CD14-positive monocyte (primary cell): Measurements from ENCODE around the gene SLC2A4RG. TPM values are rescaled to one million over a fixed set of nuclear protein-coding genes. Genes with fewer than 3 reads are reported as not detected.

Source experiments
- DNase-seq, 3 donors: peaks; one replicate each; pipeline ENCODE4 v3.0.0-alpha.2; 2011 to 2022
- H2AFZ ChIP-seq: 2 replicates; pipeline ENCODE4 v1.6.0; 2012; ENCODE audit warnings: mild to moderate bottlenecking, low read depth, low read length, inconsistent platforms; ENCODE audit not compliant: insufficient read depth, poor library complexity, severe bottlenecking
- H3K27ac ChIP-seq, 2 donors: 1 replicate in 1 of 2; 2 replicates in 1 of 2; pipeline ENCODE4 v1.5.1; 2012 to 2013; ENCODE audit warnings: low read length in 2 of 2, control low read depth in 1 of 2, inconsistent platforms in 1 of 2, low read depth in 1 of 2, mild to moderate bottlenecking in 1 of 2
- H3K27me3 ChIP-seq, 2 donors: one replicate each; pipeline versions ENCODE4 v1.6.0 to v1.6.1; 2011 to 2013; ENCODE audit warnings: low read length in 2 of 2; ENCODE audit not compliant: control insufficient read depth in 2 of 2, insufficient read depth in 2 of 2
- H3K36me3 ChIP-seq, 2 donors: replicated peaks in 1 of 2; 1 replicate in 1 of 2; 2 replicates in 1 of 2; pipeline versions ENCODE4 v1.5.1 to v1.6.1; 2012 to 2013; ENCODE audit warnings: low read length in 2 of 2, control low read depth in 1 of 2, inconsistent platforms in 1 of 2, mild to moderate bottlenecking in 1 of 2; ENCODE audit not compliant: insufficient read depth in 2 of 2, control insufficient read depth in 1 of 2
- H3K4me1 ChIP-seq, 2 donors: 1 replicate in 1 of 2; 2 replicates in 1 of 2; pipeline versions ENCODE4 v1.5.1 to v1.6.1; 2012 to 2013; ENCODE audit warnings: low read length in 2 of 2, control low read depth in 1 of 2, inconsistent platforms in 1 of 2, mild to moderate bottlenecking in 1 of 2, moderate library complexity in 1 of 2; ENCODE audit not compliant: insufficient read depth in 2 of 2, control insufficient read depth in 1 of 2
- H3K4me2 ChIP-seq: replicated peaks from 2 replicates; pipeline ENCODE3; 2012; ENCODE audit warnings: low read length, moderate library complexity, mild to moderate bottlenecking; ENCODE audit not compliant: poor library complexity, severe bottlenecking; ENCODE audit errors: extremely low read depth
- H3K4me3 ChIP-seq, 3 experiments: fragments of 200-600 bp in 1 of 3; sonication (generic) in 1 of 3; replicated peaks in 1 of 3; 1 replicate in 2 of 3; 2 replicates in 1 of 3; pipeline ENCODE4 v1.5.1; 2011 to 2013; ENCODE audit warnings: low read length in 3 of 3, mild to moderate bottlenecking in 3 of 3, control low read depth in 2 of 3, low read depth in 2 of 3, inconsistent platforms in 1 of 3, moderate library complexity in 1 of 3
- H3K79me2 ChIP-seq: 2 replicates; pipeline ENCODE4 v1.6.0; 2012; ENCODE audit warnings: mild to moderate bottlenecking, control low read depth, inconsistent platforms, low read length, moderate library complexity; ENCODE audit not compliant: insufficient read depth
- H3K9ac ChIP-seq: 2 replicates; pipeline ENCODE4 v1.6.0; 2017; ENCODE audit warnings: low read length, mild to moderate bottlenecking; ENCODE audit not compliant: insufficient read depth, poor library complexity, severe bottlenecking
- H3K9me3 ChIP-seq, 2 donors: replicated peaks in 1 of 2; 1 replicate in 1 of 2; 2 replicates in 1 of 2; pipeline versions ENCODE4 v1.5.1 to v1.6.1; 2012 to 2013; ENCODE audit warnings: low read length in 2 of 2, control low read depth in 1 of 2; ENCODE audit not compliant: control insufficient read depth in 1 of 2, insufficient read depth in 1 of 2
- H4K20me1 ChIP-seq: 2 replicates; pipeline ENCODE4 v1.6.0; 2012; ENCODE audit warnings: mild to moderate bottlenecking, low read length, control low read depth, moderate library complexity; ENCODE audit not compliant: insufficient read depth
- H3K27ac Mint-ChIP-seq, 7 donors: one replicate each; pipeline ENCODE4 v1.8.0; 2020; ENCODE audit warnings: mild to moderate bottlenecking in 7 of 7, mixed read lengths in 7 of 7, moderate library complexity in 6 of 7, inconsistent platforms in 2 of 7
- H3K27me3 Mint-ChIP-seq, 3 donors: one replicate each; pipeline ENCODE4 v1.8.0; 2021 to 2022; ENCODE audit warnings: low read depth in 3 of 3, mild to moderate bottlenecking in 3 of 3, mixed read lengths in 3 of 3, moderate library complexity in 3 of 3, inconsistent platforms in 1 of 3
- H3K36me3 Mint-ChIP-seq, 2 donors: one replicate each; pipeline ENCODE4 v1.8.0; 2020; ENCODE audit warnings: mixed read lengths in 2 of 2, inconsistent platforms in 1 of 2, mild to moderate bottlenecking in 1 of 2
- H3K4me1 Mint-ChIP-seq: one replicate; pipeline ENCODE4 v1.8.0; 2020; ENCODE audit warnings: mild to moderate bottlenecking, mixed read lengths
- H3K4me3 Mint-ChIP-seq, 2 donors: one replicate each; pipeline ENCODE4 v1.8.0; 2020; ENCODE audit warnings: mild to moderate bottlenecking in 2 of 2, mixed read lengths in 2 of 2, moderate library complexity in 1 of 2
- H3K9me3 Mint-ChIP-seq, 7 donors: one replicate each; pipeline ENCODE4 v1.8.0; 2020 to 2022; ENCODE audit warnings: mixed read lengths in 7 of 7, mild to moderate bottlenecking in 6 of 7, moderate library complexity in 6 of 7, inconsistent platforms in 2 of 7
- WGBS: methylation state at CpG from one replicate; pipeline ENCODE4 v1.1.5; 2013; ENCODE audit warnings: missing lambda C conversion rate; ENCODE audit not compliant: insufficient coverage; 5-methylcytosine and 5-hydroxymethylcytosine counted together
- intact Hi-C, 2 donors: fragments of 100-400 bp; cut with micrococcal nuclease; formaldehyde crosslinking; loops; one replicate each; pipeline versions ENCODE4 v1.15.0 to v1.15.1; 2023
- polyA plus RNA-seq, 3 donors: library from polyadenylated mRNA; depleted of rRNA in 1 of 3; unstranded in 2 of 3; stranded (reverse) in 1 of 3; fragments of 300-500 nt in 2 of 3; fragments of >200 nt in 1 of 3; fragmentation: Illumina TruSeq in 2 of 3; gene quantifications; 1 replicate in 2 of 3; 2 replicates in 1 of 3; pipeline ENCODE4 v1.2.3, GENCODE V29; 2012 to 2021
- TF ChIP-seq, protein P1 (sequence below): fragments of 200-600 bp; IDR thresholded peaks from one replicate; pipeline ENCODE4 v1.8.0; 2022; ENCODE audit warnings: antibody characterized with exemption, mild to moderate bottlenecking

The SLC2A4RG gene
- polyA plus RNA-seq, 3 donors = 0.46 to 21.0 (median 1.5) TPM

DNA sequence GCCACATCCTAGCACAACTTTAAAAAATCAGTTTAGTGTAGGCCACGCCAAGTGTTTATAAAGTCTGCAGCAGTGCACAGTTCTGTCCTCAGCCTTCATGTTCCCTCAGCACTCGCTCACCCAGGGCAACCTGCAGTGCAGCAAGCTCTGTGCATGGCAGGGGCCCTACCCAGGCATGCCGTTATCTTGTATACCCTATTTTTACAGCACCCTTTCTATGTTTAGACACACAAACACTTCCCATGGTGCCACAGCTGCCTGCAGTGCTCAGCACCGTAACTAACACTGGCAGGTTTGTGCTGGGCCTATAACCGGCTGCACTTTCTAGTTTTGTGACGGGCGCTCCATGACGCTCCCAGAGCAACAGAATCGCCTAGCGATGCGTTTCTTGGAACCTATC is 47.7 kb downstream of the SLC2A4RG start:
- no peak overlapping the region for H3K4me3 Mint-ChIP-seq
- Histone ChIP-seq H3K4me3 (no peak overlapping the region), H4K20me1 (no peaks in the 10 kb centered on the region), H3K9ac (no peak overlapping the region), H2AFZ (no peak overlapping the region), H3K79me2 (no peaks in the 10 kb centered on the region), H3K27ac (no peak overlapping the region), H3K4me2 (no peak overlapping the region), H3K4me1 (peaks cover 0 to 6% of the 10 kb centered on the region in 2 donors), H3K9me3 (no peaks in the 10 kb centered on the region), H3K27me3 (no peaks in the 10 kb centered on the region), H3K36me3 (no peaks in the 10 kb centered on the region)
- intact Hi-C loops = loop anchor here (2.0 to 5.0 kb wide), 3 partner anchors 77 to 185 kb away; partner anchors contain the start of gene TPD52L2 (in 1 of the 2)
- H3K27ac Mint-ChIP-seq = peak overlapping the region in 1 of 7 donors; percentile 6
- H3K36me3 Mint-ChIP-seq = no peaks in the 10 kb centered on the region
- TF ChIP-seq, protein P1, sequence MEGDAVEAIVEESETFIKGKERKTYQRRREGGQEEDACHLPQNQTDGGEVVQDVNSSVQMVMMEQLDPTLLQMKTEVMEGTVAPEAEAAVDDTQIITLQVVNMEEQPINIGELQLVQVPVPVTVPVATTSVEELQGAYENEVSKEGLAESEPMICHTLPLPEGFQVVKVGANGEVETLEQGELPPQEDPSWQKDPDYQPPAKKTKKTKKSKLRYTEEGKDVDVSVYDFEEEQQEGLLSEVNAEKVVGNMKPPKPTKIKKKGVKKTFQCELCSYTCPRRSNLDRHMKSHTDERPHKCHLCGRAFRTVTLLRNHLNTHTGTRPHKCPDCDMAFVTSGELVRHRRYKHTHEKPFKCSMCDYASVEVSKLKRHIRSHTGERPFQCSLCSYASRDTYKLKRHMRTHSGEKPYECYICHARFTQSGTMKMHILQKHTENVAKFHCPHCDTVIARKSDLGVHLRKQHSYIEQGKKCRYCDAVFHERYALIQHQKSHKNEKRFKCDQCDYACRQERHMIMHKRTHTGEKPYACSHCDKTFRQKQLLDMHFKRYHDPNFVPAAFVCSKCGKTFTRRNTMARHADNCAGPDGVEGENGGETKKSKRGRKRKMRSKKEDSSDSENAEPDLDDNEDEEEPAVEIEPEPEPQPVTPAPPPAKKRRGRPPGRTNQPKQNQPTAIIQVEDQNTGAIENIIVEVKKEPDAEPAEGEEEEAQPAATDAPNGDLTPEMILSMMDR = no peak
- H3K9me3 Mint-ChIP-seq = no peaks in the 10 kb centered on the region
- no peak for DNase-seq
- H3K4me1 Mint-ChIP-seq = peaks cover 2% of the 10 kb centered on the region
- WGBS = 95% methylated on average over 4 of the region's 11 CpGs
- H3K27me3 Mint-ChIP-seq = peaks cover 0 to 6% (median 2%) of the 10 kb centered on the region in 3 donors

DNA sequence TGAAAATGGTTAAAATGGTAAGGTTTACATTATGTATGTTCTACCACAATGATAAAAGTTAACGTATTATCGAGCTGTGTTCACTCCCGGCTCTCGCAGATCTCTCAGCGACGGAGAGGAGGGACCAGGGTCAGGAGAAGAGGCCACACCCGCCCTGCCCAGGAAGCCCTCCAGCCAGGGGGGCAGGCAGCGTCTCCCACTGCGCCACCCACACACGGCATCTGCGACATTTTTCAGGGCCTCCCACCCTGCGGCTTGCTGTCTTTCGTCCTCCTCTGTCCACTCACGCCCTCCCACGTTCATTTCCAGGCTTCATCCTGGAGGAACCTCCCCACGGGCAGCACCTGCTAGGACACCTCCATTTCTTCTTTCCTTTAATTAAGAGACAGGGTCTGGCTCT is 48.2 kb downstream of the SLC2A4RG start:
- peaks cover 0 to 6% (median 2%) of the 10 kb centered on the region in 3 donors for H3K27me3 Mint-ChIP-seq
- H3K4me1 ChIP-seq = peaks cover 0 to 6% of the 10 kb centered on the region in 2 donors
- no peaks in the 10 kb centered on the region for H3K9me3 ChIP-seq
- H2AFZ ChIP-seq = no peak overlapping the region
- H3K27me3 ChIP-seq = no peaks in the 10 kb centered on the region
- H3K9me3 Mint-ChIP-seq = no peaks in the 10 kb centered on the region
- intact Hi-C loops = loop anchor here (2.0 to 5.0 kb wide), 3 partner anchors 77 to 185 kb away; partner anchors contain the start of gene TPD52L2 (in 1 of the 2)
- H3K27ac Mint-ChIP-seq = peak overlapping the region in 3 of 7 donors; percentile 30 to 79 (median 73)
- no peak overlapping the region for H3K4me3 ChIP-seq
- no peak overlapping the region for H3K9ac ChIP-seq
- H3K36me3 ChIP-seq = no peaks in the 10 kb centered on the region
- H3K79me2 ChIP-seq = no peaks in the 10 kb centered on the region
- H4K20me1 ChIP-seq = no peaks in the 10 kb centered on the region
- DNase-seq = no peak
- H3K27ac ChIP-seq = no peak overlapping the region
- TF ChIP-seq, protein P1 = no peak
- H3K36me3 Mint-ChIP-seq = no peaks in the 10 kb centered on the region
- no peak overlapping the region for H3K4me3 Mint-ChIP-seq
- H3K4me2 ChIP-seq = no peak overlapping the region
- H3K4me1 Mint-ChIP-seq = peaks cover 2% of the 10 kb centered on the region
- 99% methylated on average over 12 of the region's 16 CpGs for WGBS
